Stimulated activated naive CD8-positive, alpha-beta T cell treated with anti-CD3 and anti-CD28 coated beads, Interleukin-15, amount 100 ng/mL, for 72 hours (primary cell): ENCODE measurements around the gene HCN1.
"Not testable (repeated sequence)": the region's sequence is repeated elsewhere in the genome, so short reads cannot be mapped to it uniquely, and the experiment has no call there.

ENCODE experiments used
- ATAC-seq: fragments of 150-1000 bp; cut with Tn5 transposase; 2 replicates; pipeline ENCODE4 v1.10.0; 2021; ENCODE audit warnings: mild to moderate bottlenecking, moderate library complexity
- DNase-seq, 2 donors: peaks; one replicate each; pipeline ENCODE4 v3.0.0; 2021 to 2022
- H3K27ac Mint-ChIP-seq, 2 donors: one replicate each; pipeline ENCODE4 v1.8.0; 2022; ENCODE audit warnings: mild to moderate bottlenecking in 2 of 2, mixed read lengths in 2 of 2, moderate library complexity in 2 of 2
- H3K27me3 Mint-ChIP-seq: one replicate; pipeline ENCODE4 v1.8.0; 2022; ENCODE audit warnings: mixed read lengths
- H3K4me1 Mint-ChIP-seq: one replicate; pipeline ENCODE4 v1.8.0; 2022; ENCODE audit warnings: mild to moderate bottlenecking, mixed read lengths
- H3K4me3 Mint-ChIP-seq, 2 donors: one replicate each; pipeline ENCODE4 v1.8.0; 2022; ENCODE audit warnings: mild to moderate bottlenecking in 2 of 2, mixed read lengths in 2 of 2, moderate library complexity in 1 of 2
- H3K9me3 Mint-ChIP-seq, 2 donors: one replicate each; pipeline ENCODE4 v1.8.0; 2022; ENCODE audit warnings: mixed read lengths in 2 of 2

The HCN1 gene

GRCh38 chr5:45532826-45533624, 163.2 kb downstream of the HCN1 start:
- DNase-seq: no peak
- Mint-ChIP-seq H3K27me3 (no peaks in the 10 kb centered on the region), H3K4me1 (no peaks in the 10 kb centered on the region)

GRCh38 chr5:45521067-45521466, 175.1 kb downstream of the HCN1 start:
- ATAC-seq (no peak), DNase-seq (no peak)
- Mint-ChIP-seq H3K27me3 (no peaks in the 10 kb centered on the region), H3K9me3 (peaks cover 0 to under 1% of the 10 kb centered on the region in 2 donors), H3K27ac (no peak overlapping the region), H3K4me3 (no peak overlapping the region), H3K4me1 (no peaks in the 10 kb centered on the region)

More at GRCh38 chr5:45532826-45533624, 163.2 kb downstream of the HCN1 start:
- no peak for ATAC-seq
- Mint-ChIP-seq H3K27ac (no peak overlapping the region), H3K4me3 (no peak overlapping the region), H3K9me3 (peaks cover 7 to 10% of the 10 kb centered on the region in 2 donors)

- Mint-ChIP-seq H3K27me3 (no peaks in the 10 kb centered on the region), H3K4me3 (no peak overlapping the region), H3K27ac (no peak overlapping the region), H3K9me3 (peaks cover 0 to 14% of the 10 kb centered on the region in 2 donors), H3K4me1 (no peaks in the 10 kb centered on the region)
- ATAC-seq: no peak
- DNase-seq: no peak
These were observed 183.7 kb downstream of the HCN1 start for GRCh38 chr5:45512521-45512920.

- ATAC-seq (no peak), DNase-seq (no peak)
- H3K9me3 Mint-ChIP-seq: peaks cover 0 to 10% of the 10 kb centered on the region in 2 donors
- H3K27ac Mint-ChIP-seq: no peak overlapping the region
- H3K27me3 Mint-ChIP-seq: no peaks in the 10 kb centered on the region
- H3K4me3 Mint-ChIP-seq: no peak overlapping the region
- no peaks in the 10 kb centered on the region for H3K4me1 Mint-ChIP-seq
These were observed 186.8 kb downstream of the HCN1 start for GRCh38 chr5:45509371-45509770.

GRCh38 chr5:45508135-45508534, 188.0 kb downstream of the HCN1 start:
- no peaks in the 10 kb centered on the region for H3K4me1 Mint-ChIP-seq
- ATAC-seq: no peak
- no peak for DNase-seq
- peaks cover 0 to 10% of the 10 kb centered on the region in 2 donors for H3K9me3 Mint-ChIP-seq
- H3K27me3 Mint-ChIP-seq: no peaks in the 10 kb centered on the region
- H3K4me3 Mint-ChIP-seq: no peak overlapping the region
- no peak overlapping the region for H3K27ac Mint-ChIP-seq

- H3K27ac Mint-ChIP-seq: no peak overlapping the region
These were observed 189.0 kb downstream of the HCN1 start for GRCh38 chr5:45507178-45507577.

GRCh38 chr5:45499006-45499405, 197.2 kb downstream of the HCN1 start:
- not testable (repeated sequence) for H3K27me3 Mint-ChIP-seq, H3K27ac Mint-ChIP-seq, H3K4me1 Mint-ChIP-seq, ATAC-seq, DNase-seq, H3K4me3 Mint-ChIP-seq
- H3K9me3 Mint-ChIP-seq: peaks cover 7 to 22% of the 10 kb centered on the region in 2 donors

More at GRCh38 chr5:45507178-45507577, 189.0 kb downstream of the HCN1 start:
- DNase-seq (no peak), ATAC-seq (no peak)
- no peaks in the 10 kb centered on the region for H3K27me3 Mint-ChIP-seq
- H3K9me3 Mint-ChIP-seq: peaks cover 0 to 14% of the 10 kb centered on the region in 2 donors
- no peak overlapping the region for H3K4me3 Mint-ChIP-seq
- no peaks in the 10 kb centered on the region for H3K4me1 Mint-ChIP-seq

- H3K27me3 Mint-ChIP-seq: no peaks in the 10 kb centered on the region
- H3K4me3 Mint-ChIP-seq: no peak overlapping the region
- H3K9me3 Mint-ChIP-seq: peaks cover 7 to 23% of the 10 kb centered on the region in 2 donors
- no peak for ATAC-seq
- DNase-seq: no peak
- no peaks in the 10 kb centered on the region for H3K4me1 Mint-ChIP-seq
- no peak overlapping the region for H3K27ac Mint-ChIP-seq
These were observed 204.8 kb downstream of the HCN1 start for GRCh38 chr5:45491368-45491767.

GRCh38 chr5:45484781-45485180, 211.4 kb downstream of the HCN1 start:
- Mint-ChIP-seq H3K9me3 (peaks cover 9 to 11% of the 10 kb centered on the region in 2 donors), H3K4me3 (no peak overlapping the region), H3K27ac (no peak overlapping the region), H3K4me1 (no peaks in the 10 kb centered on the region), H3K27me3 (no peaks in the 10 kb centered on the region)
- no peak for DNase-seq
- ATAC-seq: no peak

GRCh38 chr5:45454114-45454513, 242.1 kb downstream of the HCN1 start:
- DNase-seq: no peak
- no peak overlapping the region for H3K27ac Mint-ChIP-seq
- no peaks in the 10 kb centered on the region for H3K9me3 Mint-ChIP-seq
- H3K4me1 Mint-ChIP-seq: no peaks in the 10 kb centered on the region
- H3K27me3 Mint-ChIP-seq: no peaks in the 10 kb centered on the region
- ATAC-seq: no peak
- H3K4me3 Mint-ChIP-seq: no peak overlapping the region

- not testable (repeated sequence) for ATAC-seq, H3K4me1 Mint-ChIP-seq, H3K27me3 Mint-ChIP-seq, H3K4me3 Mint-ChIP-seq, H3K27ac Mint-ChIP-seq, DNase-seq
- peaks cover 7 to 15% of the 10 kb centered on the region in 2 donors for H3K9me3 Mint-ChIP-seq
These were observed 251.3 kb downstream of the HCN1 start for GRCh38 chr5:45444856-45445255.

GRCh38 chr5:45440466-45440865, 255.7 kb downstream of the HCN1 start:
- H3K9me3 Mint-ChIP-seq: peaks cover 7 to 10% of the 10 kb centered on the region in 2 donors
- DNase-seq: no peak

GRCh38 chr5:45437752-45438151, 258.4 kb downstream of the HCN1 start:
- no peaks in the 10 kb centered on the region for H3K4me1 Mint-ChIP-seq
- no peak for DNase-seq
- no peak overlapping the region for H3K4me3 Mint-ChIP-seq
- no peaks in the 10 kb centered on the region for H3K27me3 Mint-ChIP-seq
- no peak overlapping the region for H3K27ac Mint-ChIP-seq
- H3K9me3 Mint-ChIP-seq: peaks cover 10 to 20% of the 10 kb centered on the region in 2 donors
- no peak for ATAC-seq

More at GRCh38 chr5:45440466-45440865, 255.7 kb downstream of the HCN1 start:
- no peak for ATAC-seq
- Mint-ChIP-seq H3K4me3 (no peak overlapping the region), H3K27ac (no peak overlapping the region), H3K27me3 (no peaks in the 10 kb centered on the region), H3K4me1 (no peaks in the 10 kb centered on the region)

GRCh38 chr5:45417285-45417998, 278.7 kb downstream of the HCN1 start:
- peaks cover 6 to 14% of the 10 kb centered on the region in 2 donors for H3K9me3 Mint-ChIP-seq
- H3K4me3 Mint-ChIP-seq: no peak overlapping the region
- no peaks in the 10 kb centered on the region for H3K4me1 Mint-ChIP-seq
- no peaks in the 10 kb centered on the region for H3K27me3 Mint-ChIP-seq
- H3K27ac Mint-ChIP-seq: no peak overlapping the region
- DNase-seq (no peak), ATAC-seq (no peak)

- Mint-ChIP-seq H3K27me3 (no peaks in the 10 kb centered on the region), H3K9me3 (peaks cover 0 to 8% of the 10 kb centered on the region in 2 donors), H3K4me3 (no peak overlapping the region), H3K4me1 (no peaks in the 10 kb centered on the region), H3K27ac (no peak overlapping the region)
- no peak for DNase-seq
- no peak for ATAC-seq
These were observed 281.3 kb downstream of the HCN1 start for GRCh38 chr5:45414620-45415573.
